ENCODE data around the gene SLIT2. TPM values are rescaled to one million over a fixed set of nuclear protein-coding genes. Genes with fewer than 3 reads are reported as not detected.

SLIT2 gene
- total RNA-seq, 1 experiment from 2014 or later: 5.3 TPM

GRCh38 chr4:20297261-20297660, 45.6 kb downstream of the SLIT2 start:
- no TSS peak for BruUV-seq (replicated peaks)
- CTCF ChIA-PET: no interaction called here
- no peaks in the 10 kb centered on the region for H3F3A ChIP-seq (ENCODE audit: insufficient read depth, low read depth)

GRCh38 chr4:20297783-20298182, 46.1 kb downstream of the SLIT2 start:
- intact Hi-C loops (cut with micrococcal nuclease; ENCODE audit: unreplicated experiment): loop anchor here (10.0 kb wide), 1 partner anchor 117 kb away; no protein-coding TSS in a partner anchor
- Histone ChIP-seq H3K4me2 (no peak overlapping the region), H3K9me3 (ENCODE audit: insufficient read depth, low read depth) (no peaks in the 10 kb centered on the region), H2AFZ (no peak overlapping the region), H3F3A (ENCODE audit: insufficient read depth, low read depth) (no peaks in the 10 kb centered on the region), H4K20me1 (ENCODE audit: insufficient read depth) (no peaks in the 10 kb centered on the region), H3K36me3 (ENCODE audit: low read depth) (no peaks in the 10 kb centered on the region), H3K9me2 (ENCODE audit: insufficient read depth) (no peaks in the 10 kb centered on the region), H3K4me1 (replicated peaks; ENCODE audit: insufficient read depth) (no peaks in the 10 kb centered on the region), H3K79me2 (ENCODE audit: low read depth) (no peaks in the 10 kb centered on the region), H3K4me3 (no peak overlapping the region), H3K27ac (no peak overlapping the region), H3K27me3 (ENCODE audit: insufficient read depth, low read depth) (no peaks in the 10 kb centered on the region)
- ChIA-PET CTCF (no interaction called here), POLR2A (ENCODE audit: unreplicated experiment) (no interaction called here)
- no peak for TF ChIP-seq CTCF (conservative IDR thresholded peaks at IDR 0.05)
- no TSS peak for BruUV-seq (replicated peaks)
- no peak for DNase-seq

More at GRCh38 chr4:20297261-20297660, 45.6 kb downstream of the SLIT2 start:
- Histone ChIP-seq H3K4me3 (no peak overlapping the region), H3K36me3 (ENCODE audit: low read depth) (no peaks in the 10 kb centered on the region), H3K9me3 (ENCODE audit: insufficient read depth, low read depth) (no peaks in the 10 kb centered on the region), H3K27ac (no peak overlapping the region), H3K4me2 (no peak overlapping the region), H3K27me3 (ENCODE audit: insufficient read depth, low read depth) (no peaks in the 10 kb centered on the region), H3K79me2 (ENCODE audit: low read depth) (no peaks in the 10 kb centered on the region), H4K20me1 (ENCODE audit: insufficient read depth) (no peaks in the 10 kb centered on the region), H3K9me2 (ENCODE audit: insufficient read depth) (no peaks in the 10 kb centered on the region), H2AFZ (no peak overlapping the region), H3K4me1 (replicated peaks; ENCODE audit: insufficient read depth) (no peaks in the 10 kb centered on the region)
- POLR2A ChIA-PET (ENCODE audit: unreplicated experiment): no interaction called here
- TF ChIP-seq EZH2 (IDR thresholded peaks at IDR 0.05; ENCODE audit: low read depth) (no peak), CTCF (conservative IDR thresholded peaks at IDR 0.05) (no peak)
- intact Hi-C loops (cut with micrococcal nuclease; ENCODE audit: unreplicated experiment): loop anchor here (10.0 kb wide), 1 partner anchor 118 kb away; no protein-coding TSS in a partner anchor
- DNase-seq: no peak

- BruUV-seq (replicated peaks): no TSS peak
- intact Hi-C loops (cut with micrococcal nuclease; ENCODE audit: unreplicated experiment): loop anchor here (10.0 kb wide), 1 partner anchor 116 kb away; no protein-coding TSS in a partner anchor
These were observed 46.8 kb downstream of the SLIT2 start for GRCh38 chr4:20298455-20298854.

More at GRCh38 chr4:20298455-20298854, 46.8 kb downstream of the SLIT2 start:
- no peaks in the 10 kb centered on the region for H3K9me2 ChIP-seq (ENCODE audit: insufficient read depth)
- TF ChIP-seq EZH2 (IDR thresholded peaks at IDR 0.05; ENCODE audit: low read depth) (no peak), CTCF (conservative IDR thresholded peaks at IDR 0.05) (no peak)
- H2AFZ ChIP-seq: no peak overlapping the region
- no peaks in the 10 kb centered on the region for H3K36me3 ChIP-seq (ENCODE audit: low read depth)
- H3K27me3 ChIP-seq (ENCODE audit: insufficient read depth, low read depth): no peaks in the 10 kb centered on the region
- ChIA-PET POLR2A (ENCODE audit: unreplicated experiment) (interaction anchor here (0.7 kb wide), 1 partner anchor 34 kb away, joined by 4 read pairs; no protein-coding TSS in a partner anchor), CTCF (interaction anchor here (1.2 kb wide), 1 partner anchor 10 kb away, joined by 4 read pairs; no protein-coding TSS in a partner anchor)
- no peak overlapping the region for H3K4me2 ChIP-seq
- no peaks in the 10 kb centered on the region for H3K79me2 ChIP-seq (ENCODE audit: low read depth)
- DNase-seq: no peak
- H3F3A ChIP-seq (ENCODE audit: insufficient read depth, low read depth): no peaks in the 10 kb centered on the region
- no peaks in the 10 kb centered on the region for H4K20me1 ChIP-seq (ENCODE audit: insufficient read depth)
- no peaks in the 10 kb centered on the region for H3K9me3 ChIP-seq (ENCODE audit: insufficient read depth, low read depth)
- no peak overlapping the region for H3K27ac ChIP-seq
- no peaks in the 10 kb centered on the region for H3K4me1 ChIP-seq (replicated peaks; ENCODE audit: insufficient read depth)
- H3K4me3 ChIP-seq: no peak overlapping the region
